Activated CD4-positive, alpha-beta T cell treated with anti-CD3 and anti-CD28 coated beads for 36 hours (primary cell): Measurements from ENCODE around the gene SPTBN1. TPM values are rescaled to one million over a fixed set of nuclear protein-coding genes. Genes with fewer than 3 reads are reported as not detected.
A peak's percentile ranks its signal among the peaks of the same experiment; 100 is the strongest.

ENCODE experiments used
- ATAC-seq: fragments of 200-7000 bp; cut with Tn5 transposase; one replicate; pipeline ENCODE4 v1.10.0; 2021; ENCODE audit warnings: mild to moderate bottlenecking, moderate library complexity
- CTCF ChIA-PET: fragments of 350-600 bp; sonication (Branson Sonifier 250); formaldehyde crosslinking; loops from one replicate; lab custom pipeline; 2021; ENCODE audit warnings: antibody characterized with exemption; lab: Charles Lee
- POLR2A ChIA-PET: fragments of 350-600 bp; sonication (Branson Sonifier 250); formaldehyde crosslinking; loops from one replicate; lab custom pipeline; 2021; ENCODE audit warnings: antibody characterized with exemption, inconsistent platforms; lab: Charles Lee
- DNase-seq: peaks from one replicate; pipeline ENCODE4 v3.0.0-alpha.2; 2020
- H3K27ac Mint-ChIP-seq: one replicate; pipeline ENCODE4 v1.8.0; 2021; ENCODE audit warnings: mixed read lengths
- H3K27me3 Mint-ChIP-seq: one replicate; pipeline ENCODE4 v1.8.0; 2021; ENCODE audit warnings: mixed read lengths
- H3K36me3 Mint-ChIP-seq: one replicate; pipeline ENCODE4 v1.8.0; 2021; ENCODE audit warnings: low read depth, mixed read lengths
- H3K4me1 Mint-ChIP-seq: one replicate; pipeline ENCODE4 v1.8.0; 2021; ENCODE audit warnings: mixed read lengths
- H3K4me3 Mint-ChIP-seq: one replicate; pipeline ENCODE4 v1.8.0; 2021; ENCODE audit warnings: mild to moderate bottlenecking, moderate library complexity, mixed read lengths
- H3K9me3 Mint-ChIP-seq: one replicate; pipeline ENCODE4 v1.8.0; 2021; ENCODE audit warnings: low read depth, mixed read lengths
- intact Hi-C, 2 experiments: fragments of 100-400 bp; cut with DNase I in 1 of 2; cut with micrococcal nuclease in 1 of 2; formaldehyde crosslinking; loops; one replicate each; pipeline versions ENCODE4 v1.14.2 to v1.15.1; 2022 to 2024; cut with DNase I, micrococcal nuclease
- total RNA-seq, 2 experiments: library from RNA; stranded (reverse); gene quantifications; one replicate each; pipeline ENCODE4 v1.2.3, GENCODE V29; 2021

The SPTBN1 gene
- total RNA-seq, 2 experiments from 2014 or later, result 76.6 to 86.8 TPM

DNA sequence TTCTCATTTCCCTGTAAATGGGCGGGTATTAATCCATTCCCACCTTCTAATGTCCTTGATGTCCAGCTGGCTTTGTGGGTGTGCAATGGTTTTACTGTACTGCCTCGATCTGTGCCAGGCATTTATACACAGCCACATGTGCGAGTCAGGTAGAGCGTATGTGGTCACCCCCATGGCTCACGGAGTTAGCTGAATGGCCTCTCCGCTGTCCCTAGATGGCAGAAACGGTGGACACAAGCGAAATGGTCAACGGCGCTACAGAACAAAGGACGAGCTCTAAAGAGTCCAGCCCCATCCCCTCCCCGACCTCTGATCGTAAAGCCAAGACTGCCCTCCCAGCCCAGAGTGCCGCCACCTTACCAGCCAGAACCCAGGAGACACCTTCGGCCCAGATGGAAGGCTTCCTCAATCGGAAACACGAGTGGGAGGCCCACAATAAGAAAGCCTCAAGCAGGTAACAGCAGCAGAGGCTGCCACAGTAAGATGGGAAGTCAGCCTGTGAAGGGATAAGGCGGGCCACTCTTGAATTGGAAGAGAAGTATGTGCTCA, 208.2 kb downstream of the SPTBN1 start:
- intact Hi-C loops, result loop anchor here (2.0 to 10.0 kb wide), 2 partner anchors 174 to 510 kb away; no protein-coding TSS in a partner anchor
- Mint-ChIP-seq H3K36me3 (peaks cover 64% of the 10 kb centered on the region), H3K27ac (no peak overlapping the region), H3K4me1 (peaks cover 3% of the 10 kb centered on the region), H3K4me3 (no peak overlapping the region), H3K27me3 (no peaks in the 10 kb centered on the region), H3K9me3 (no peaks in the 10 kb centered on the region)
- ChIA-PET POLR2A (no interaction called here), CTCF (interaction anchor here (0.6 to 9.3 kb wide), 20 partner anchors 9 to 748 kb away, joined by 3 to 222 read pairs (median 5); no protein-coding TSS in a partner anchor)
- DNase-seq (no peak), ATAC-seq (no peak)

DNA sequence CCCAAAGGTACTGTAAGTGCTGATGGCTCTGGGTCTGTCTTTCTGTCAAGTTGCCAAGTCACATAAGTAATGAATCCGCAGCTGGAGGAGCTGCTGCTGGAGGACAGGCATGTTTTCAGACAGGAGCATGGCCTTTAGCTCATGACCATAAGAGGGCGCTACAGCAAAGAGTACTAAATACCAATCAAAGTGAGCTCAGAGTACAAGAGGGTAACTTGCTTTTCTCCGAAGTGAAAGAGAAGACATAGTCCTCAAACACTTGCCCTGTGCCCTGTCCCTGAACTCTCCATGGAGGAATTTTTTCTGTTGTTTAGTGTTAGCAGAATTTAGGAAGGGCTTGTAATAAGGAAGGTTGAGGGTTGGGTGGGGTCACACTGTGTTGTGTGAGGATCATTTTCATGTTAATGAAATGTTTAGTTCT, 209.3 kb downstream of the SPTBN1 start:
- DNase-seq, result peak; percentile 75
- Mint-ChIP-seq H3K4me3 (no peak overlapping the region), H3K36me3 (peaks cover 58% of the 10 kb centered on the region), H3K9me3 (no peaks in the 10 kb centered on the region), H3K27ac (peak overlapping the region; percentile 80), H3K4me1 (peaks cover 3% of the 10 kb centered on the region), H3K27me3 (no peaks in the 10 kb centered on the region)
- POLR2A ChIA-PET, result no interaction called here
- CTCF ChIA-PET, result interaction anchor here (0.6 to 9.3 kb wide), 42 partner anchors 10 to 1005 kb away, joined by 3 to 222 read pairs (median 4); partner anchors contain the start of gene PPP4R3B
- peak; percentile 92 for ATAC-seq
- intact Hi-C loops, result loop anchor here (1.0 to 10.0 kb wide), 5 partner anchors 39 to 512 kb away; no protein-coding TSS in a partner anchor

DNA sequence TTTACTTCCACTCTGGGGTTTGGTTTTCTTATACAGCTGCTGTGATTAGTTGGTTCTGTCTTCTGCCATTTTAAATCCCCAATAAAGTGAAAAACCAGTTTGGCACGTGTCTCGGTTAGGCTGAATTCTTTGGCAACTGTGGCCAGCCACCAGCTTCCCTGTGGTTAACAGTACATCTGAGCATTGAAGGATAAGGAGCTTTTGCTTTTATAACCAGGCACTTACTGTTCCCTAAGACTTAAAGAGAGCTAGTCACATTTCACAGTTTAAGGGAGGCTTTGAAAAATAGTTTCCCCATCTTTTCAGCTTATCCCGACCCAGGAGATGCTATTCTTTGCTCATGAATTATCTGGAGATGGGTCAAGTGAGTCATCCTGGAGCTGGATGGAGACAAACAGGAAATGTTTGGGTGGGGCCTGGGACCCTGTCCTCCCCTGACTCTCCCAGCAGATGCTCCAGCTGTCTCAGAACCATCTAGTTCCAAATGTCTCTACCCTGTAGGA, 210.1 kb downstream of the SPTBN1 start:
- H3K4me3 Mint-ChIP-seq, result no peak overlapping the region
- H3K9me3 Mint-ChIP-seq, result no peaks in the 10 kb centered on the region
- peaks cover 3% of the 10 kb centered on the region for H3K4me1 Mint-ChIP-seq
- ChIA-PET CTCF (interaction anchor here (0.5 to 9.3 kb wide), 31 partner anchors 10 to 499 kb away, joined by 3 to 222 read pairs (median 4); no protein-coding TSS in a partner anchor), POLR2A (no interaction called here)
- intact Hi-C loops, result loop anchor here (5.0 to 10.0 kb wide), 2 partner anchors 509 to 511 kb away; no protein-coding TSS in a partner anchor
- H3K36me3 Mint-ChIP-seq, result peaks cover 61% of the 10 kb centered on the region
- ATAC-seq (no peak), DNase-seq (no peak)
- no peaks in the 10 kb centered on the region for H3K27me3 Mint-ChIP-seq
- no peak overlapping the region for H3K27ac Mint-ChIP-seq

DNA sequence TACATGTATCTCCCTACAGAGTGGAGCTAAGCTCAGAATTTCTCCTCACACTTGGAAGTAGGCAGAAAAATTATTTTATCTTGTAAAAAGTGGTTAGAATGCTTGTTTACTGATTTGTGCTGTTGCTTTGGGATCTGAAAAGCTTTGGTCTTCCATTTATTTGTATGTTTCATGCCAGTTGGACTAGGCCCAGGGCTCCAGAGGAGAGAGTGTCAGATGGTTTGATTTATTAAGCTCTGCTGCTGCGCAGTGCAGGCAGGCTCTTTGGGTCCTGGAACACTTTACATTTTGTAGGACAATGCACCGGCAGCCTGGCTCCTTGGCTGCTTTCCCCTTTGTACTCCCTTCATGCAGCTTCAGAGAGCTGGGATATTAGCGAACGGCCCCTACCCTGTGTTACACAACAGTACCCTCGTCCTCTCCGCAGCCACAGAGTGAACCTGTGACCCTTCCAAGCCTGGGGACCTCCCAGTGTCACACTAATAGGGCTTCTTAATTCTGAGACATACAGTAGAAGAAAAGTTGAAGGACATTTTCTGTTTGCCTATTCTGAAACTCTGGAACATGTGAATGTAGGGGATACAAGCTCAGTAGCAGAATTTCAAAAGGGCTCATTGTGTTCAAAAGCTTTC, 210.6 kb downstream of the SPTBN1 start:
- H3K27me3 Mint-ChIP-seq, result no peaks in the 10 kb centered on the region
- ChIA-PET POLR2A (no interaction called here), CTCF (interaction anchor here (0.5 to 9.3 kb wide), 25 partner anchors 11 to 498 kb away, joined by 3 to 222 read pairs (median 5); no protein-coding TSS in a partner anchor)
- no peak overlapping the region for H3K27ac Mint-ChIP-seq
- ATAC-seq, result no peak
- H3K4me3 Mint-ChIP-seq, result no peak overlapping the region
- DNase-seq, result no peak
- H3K36me3 Mint-ChIP-seq, result peaks cover 60% of the 10 kb centered on the region
- H3K4me1 Mint-ChIP-seq, result peaks cover 3% of the 10 kb centered on the region
- H3K9me3 Mint-ChIP-seq, result no peaks in the 10 kb centered on the region
- intact Hi-C loops, result loop anchor here (5.0 to 10.0 kb wide), 2 partner anchors 508 to 511 kb away; no protein-coding TSS in a partner anchor

DNA sequence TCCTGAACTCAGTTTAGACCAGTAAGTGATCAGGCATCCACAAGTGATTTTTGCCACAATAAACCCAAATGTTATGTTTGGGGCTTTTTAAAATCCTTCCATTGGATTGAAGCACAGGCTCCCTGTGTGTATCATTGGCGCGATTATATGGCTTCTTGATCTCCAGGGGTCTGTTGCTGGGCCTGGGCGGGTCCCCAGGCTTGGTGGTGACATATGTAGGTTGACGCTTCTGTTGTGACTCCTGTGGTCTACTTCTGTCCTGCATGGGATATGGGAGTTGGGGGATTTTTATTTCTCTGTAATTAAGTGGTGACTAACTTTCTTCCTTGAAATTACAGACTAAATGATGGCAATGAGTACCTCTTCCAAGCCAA, 211.1 kb downstream of the SPTBN1 start:
- CTCF ChIA-PET, result interaction anchor here (1.0 to 9.3 kb wide), 13 partner anchors 10 to 178 kb away, joined by 3 to 222 read pairs (median 6); no protein-coding TSS in a partner anchor
- Mint-ChIP-seq H3K27me3 (no peaks in the 10 kb centered on the region), H3K4me1 (peaks cover 3% of the 10 kb centered on the region), H3K4me3 (no peak overlapping the region), H3K27ac (peak overlapping the region; percentile 10), H3K9me3 (no peaks in the 10 kb centered on the region), H3K36me3 (peaks cover 58% of the 10 kb centered on the region)
- DNase-seq (no peak), ATAC-seq (no peak)
- intact Hi-C loops, result loop anchor here (5.0 to 10.0 kb wide), 2 partner anchors 508 to 510 kb away; no protein-coding TSS in a partner anchor
- POLR2A ChIA-PET, result no interaction called here

DNA sequence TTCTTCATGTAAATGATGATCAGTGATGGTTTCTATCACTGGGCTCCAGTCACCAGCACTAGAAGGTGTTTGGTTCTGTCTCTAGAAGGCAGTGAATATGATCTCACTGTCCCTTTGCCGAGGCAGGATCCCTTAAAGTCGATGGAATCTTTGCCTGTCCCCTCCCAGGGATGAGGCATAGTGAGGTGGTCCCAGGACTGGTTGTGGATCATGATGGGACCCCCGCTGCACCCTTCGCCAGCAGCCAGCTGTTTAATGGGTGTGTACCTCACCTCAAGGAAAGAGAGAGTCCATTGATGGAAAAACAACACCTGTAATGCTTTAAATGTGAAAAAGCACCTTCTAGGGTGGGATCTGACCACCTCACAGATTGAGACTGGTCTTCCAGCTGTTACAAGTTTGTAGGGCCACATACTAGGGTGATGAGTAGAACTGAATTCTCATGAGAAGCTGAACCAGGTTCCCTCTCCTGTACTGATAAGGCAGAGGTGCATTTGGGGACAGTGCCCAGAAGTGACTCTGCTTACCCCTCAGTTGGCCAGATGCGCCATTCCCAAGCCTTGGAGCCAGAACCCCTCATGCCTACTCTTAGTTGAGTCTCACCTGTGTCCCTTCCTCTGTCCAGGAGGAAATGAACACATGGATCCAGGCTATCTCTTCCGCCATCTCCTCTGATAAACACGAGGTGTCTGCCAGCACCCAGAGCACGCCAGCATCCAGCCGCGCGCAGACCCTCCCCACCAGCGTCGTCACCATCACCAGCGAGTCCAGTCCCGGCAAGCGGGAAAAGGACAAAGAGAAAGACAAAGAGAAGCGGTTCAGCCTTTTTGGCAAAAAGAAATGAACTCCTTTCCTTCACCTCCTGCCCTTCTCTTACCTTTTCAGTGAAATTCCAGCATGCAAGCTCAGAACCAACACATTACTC, 211.9 kb downstream of the SPTBN1 start:
- ATAC-seq, result no peak
- Mint-ChIP-seq H3K36me3 (peaks cover 51% of the 10 kb centered on the region), H3K4me3 (no peak overlapping the region), H3K9me3 (no peaks in the 10 kb centered on the region), H3K4me1 (peaks cover 7% of the 10 kb centered on the region), H3K27me3 (peaks cover 2% of the 10 kb centered on the region), H3K27ac (peak overlapping the region; percentile 33)
- no peak for DNase-seq
- CTCF ChIA-PET, result interaction anchor here (1.2 to 9.3 kb wide), 3 partner anchors 38 to 500 kb away, joined by 3 to 222 read pairs (median 4); no protein-coding TSS in a partner anchor
- intact Hi-C loops, result loop anchor here (5.0 to 10.0 kb wide), 2 partner anchors 507 to 509 kb away; no protein-coding TSS in a partner anchor
- POLR2A ChIA-PET, result no interaction called here

DNA sequence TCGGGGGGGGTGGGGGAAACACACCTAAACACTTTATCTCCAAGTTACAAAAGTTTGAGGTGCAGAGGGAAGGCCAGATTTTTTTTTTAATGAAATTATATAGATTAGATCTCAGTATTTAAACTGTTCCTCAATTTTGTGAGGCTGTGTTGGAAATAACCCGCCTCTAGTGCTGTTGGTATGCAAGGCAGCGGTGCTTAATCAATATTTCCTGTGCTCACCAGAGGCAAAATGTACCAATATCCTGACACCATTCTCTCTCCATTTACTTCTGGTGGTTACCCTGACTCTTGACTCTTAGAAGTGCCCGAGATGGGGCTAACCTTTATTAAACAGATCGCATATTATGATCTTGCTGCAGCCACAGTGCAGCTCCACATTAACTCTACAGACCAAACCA, 212.6 kb downstream of the SPTBN1 start:
- H3K27ac Mint-ChIP-seq, result no peak overlapping the region
- H3K36me3 Mint-ChIP-seq, result peaks cover 46% of the 10 kb centered on the region
- peaks cover 6% of the 10 kb centered on the region for H3K27me3 Mint-ChIP-seq
- H3K4me3 Mint-ChIP-seq, result no peak overlapping the region
- ChIA-PET CTCF (interaction anchor here (1.2 to 9.3 kb wide), 2 partner anchors 37 to 499 kb away, joined by 3 to 222 read pairs; no protein-coding TSS in a partner anchor), POLR2A (no interaction called here)
- peaks cover 14% of the 10 kb centered on the region for H3K4me1 Mint-ChIP-seq
- intact Hi-C loops, result loop anchor here (5.0 to 10.0 kb wide), 2 partner anchors 506 to 509 kb away; no protein-coding TSS in a partner anchor
- ATAC-seq (no peak), DNase-seq (no peak)
- H3K9me3 Mint-ChIP-seq, result no peaks in the 10 kb centered on the region

DNA sequence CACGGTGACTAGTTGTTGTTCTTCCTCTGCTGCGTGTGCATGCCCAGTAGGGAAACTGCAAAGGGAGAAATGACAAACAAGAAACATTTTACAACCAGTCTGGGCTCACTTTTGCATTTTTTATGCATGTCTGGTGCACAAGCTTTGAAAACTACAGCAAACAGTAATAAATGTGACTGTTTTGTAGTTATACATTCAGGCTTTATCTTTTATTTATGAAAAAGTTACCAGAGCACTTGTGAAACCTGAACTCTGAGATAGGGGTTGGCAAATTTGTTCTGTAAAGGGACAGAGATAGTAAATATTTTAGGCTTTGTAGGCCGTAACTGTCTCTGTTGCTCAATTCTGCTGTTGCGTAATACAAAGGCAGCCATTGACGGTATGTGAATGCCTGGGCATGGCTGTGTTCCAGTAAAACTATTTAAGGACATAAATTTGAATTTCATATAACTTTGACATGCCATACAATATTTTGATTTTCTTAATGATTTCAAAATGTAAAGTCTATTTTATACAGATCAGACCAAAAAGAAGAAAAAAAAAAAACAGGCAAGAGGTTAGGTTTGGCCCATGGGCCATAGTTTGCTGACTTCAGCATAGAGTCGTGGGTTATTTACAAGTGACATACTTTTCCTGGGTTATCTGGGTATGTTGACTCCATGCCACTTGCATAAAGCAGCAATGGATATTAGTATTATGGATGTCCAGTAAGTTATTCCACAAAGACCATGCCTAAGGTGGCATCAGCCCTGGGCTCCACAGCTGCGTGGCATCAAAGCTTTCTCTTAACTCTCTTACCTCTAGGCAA, 213.8 kb downstream of the SPTBN1 start:
- Mint-ChIP-seq H3K36me3 (peaks cover 41% of the 10 kb centered on the region), H3K27ac (no peak overlapping the region), H3K27me3 (peaks cover 9% of the 10 kb centered on the region), H3K4me1 (peaks cover 17% of the 10 kb centered on the region), H3K4me3 (no peak overlapping the region), H3K9me3 (no peaks in the 10 kb centered on the region)
- intact Hi-C loops, result loop anchor here (5.0 to 10.0 kb wide), 2 partner anchors 505 to 507 kb away; no protein-coding TSS in a partner anchor
- ChIA-PET CTCF (no interaction called here), POLR2A (no interaction called here)
- no peak for ATAC-seq
- DNase-seq, result no peak

DNA sequence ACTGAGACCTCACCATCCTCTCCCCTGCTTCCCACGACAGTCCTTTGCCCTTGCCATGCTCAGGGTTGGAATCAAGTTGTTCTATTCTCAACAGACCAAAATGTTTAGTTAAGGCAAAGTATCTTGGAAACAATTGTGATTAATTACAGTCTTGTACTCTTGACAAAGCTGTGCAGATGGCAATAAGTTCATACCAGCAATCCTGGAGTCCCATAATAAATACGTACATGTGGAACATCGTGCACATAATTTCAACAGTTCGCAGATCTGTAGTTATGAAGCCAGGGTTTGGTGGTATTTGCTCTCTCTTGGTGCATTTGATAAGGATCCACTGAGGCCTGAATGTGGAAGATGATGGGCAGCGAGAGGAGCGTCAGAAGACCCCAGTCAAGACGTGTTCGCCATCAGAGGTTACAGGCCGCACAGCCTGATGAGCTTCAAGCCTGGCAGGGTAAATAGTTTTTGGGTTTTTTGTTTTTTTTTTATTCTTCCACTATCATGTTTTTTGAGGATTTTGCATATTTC, 214.4 kb downstream of the SPTBN1 start:
- peaks cover 14% of the 10 kb centered on the region for H3K4me1 Mint-ChIP-seq
- DNase-seq (no peak), ATAC-seq (no peak)
- intact Hi-C loops, result no loop called here
- H3K36me3 Mint-ChIP-seq, result peaks cover 38% of the 10 kb centered on the region
- H3K27me3 Mint-ChIP-seq, result peaks cover 11% of the 10 kb centered on the region
- ChIA-PET POLR2A (no interaction called here), CTCF (no interaction called here)
- H3K9me3 Mint-ChIP-seq, result no peaks in the 10 kb centered on the region
- H3K4me3 Mint-ChIP-seq, result no peak overlapping the region
- no peak overlapping the region for H3K27ac Mint-ChIP-seq

DNA sequence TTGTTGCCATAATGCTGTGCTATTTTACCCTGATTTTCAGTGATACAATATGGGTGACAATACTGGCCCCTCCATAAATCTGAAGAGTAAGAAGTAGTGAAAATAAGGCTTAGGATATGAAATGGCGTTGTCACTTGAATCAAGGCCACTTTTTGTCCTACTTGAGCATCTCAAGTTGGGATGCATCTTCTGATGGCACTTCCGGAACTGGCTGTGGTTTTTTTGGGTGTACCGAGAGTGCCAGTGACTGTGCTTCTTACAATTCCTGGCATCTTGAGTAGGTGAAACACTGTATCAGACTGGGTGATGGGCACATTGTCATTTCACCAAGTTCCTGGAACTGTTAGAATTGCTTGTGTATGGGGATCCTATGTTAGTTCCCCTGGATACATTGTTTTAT, 214.9 kb downstream of the SPTBN1 start:
- ATAC-seq (no peak), DNase-seq (no peak)
- H3K9me3 Mint-ChIP-seq, result no peaks in the 10 kb centered on the region
- ChIA-PET CTCF (no interaction called here), POLR2A (no interaction called here)
- intact Hi-C loops, result no loop called here
- H3K27ac Mint-ChIP-seq, result no peak overlapping the region
- H3K27me3 Mint-ChIP-seq, result peaks cover 16% of the 10 kb centered on the region
- peaks cover 14% of the 10 kb centered on the region for H3K4me1 Mint-ChIP-seq
- no peak overlapping the region for H3K4me3 Mint-ChIP-seq
- H3K36me3 Mint-ChIP-seq, result peaks cover 33% of the 10 kb centered on the region
